Measurements from ENCODE around the gene LSM10. TPM values are rescaled to one million over a fixed set of nuclear protein-coding genes. Genes with fewer than 3 reads are reported as not detected.

The LSM10 gene
- total RNA-seq, 2 donors from 2014 or later: 36.8 to 72.7 TPM

- 73% methylated on average over 4 of the region's 4 CpGs for whole genome bisulfite sequencing
- Histone ChIP-seq H3K9me3 (no peaks in the 10 kb centered on the region), H3K36me3 (no peaks in the 10 kb centered on the region), H3K27ac (no peak overlapping the region), H3K4me1 (replicated peaks) (peaks cover 20% of the 10 kb centered on the region), H3K4me3 (no peak overlapping the region), H3K27me3 (replicated peaks; ENCODE audit: insufficient read depth) (no peaks in the 10 kb centered on the region)
- no peak for TF ChIP-seq POLR2AphosphoS5 (IDR thresholded peaks at IDR 0.05)
- no peak for DNase-seq (ENCODE audit: low spot score)
- intact Hi-C loops (cut with DNase I): no loop called here
These were observed 19.8 kb downstream of the LSM10 start for GRCh38 chr1:36377791-36378492.

- Histone ChIP-seq H3K27me3 (replicated peaks; ENCODE audit: insufficient read depth) (no peaks in the 10 kb centered on the region), H3K4me3 (no peak overlapping the region), H3K36me3 (no peaks in the 10 kb centered on the region), H3K4me1 (replicated peaks) (peaks cover 30% of the 10 kb centered on the region), H3K9me3 (no peaks in the 10 kb centered on the region), H3K27ac (peak overlapping the region; percentile 79 to 87)
- no peak for TF ChIP-seq CTCF (IDR thresholded peaks at IDR 0.05)
- no peak for TF ChIP-seq POLR2A (IDR thresholded peaks at IDR 0.05)
- intact Hi-C loops (cut with DNase I): no loop called here
- WGBS: 96% methylated on average over 3 of the region's 3 CpGs
- no peak for DNase-seq (ENCODE audit: low spot score)
These were observed 25.1 kb downstream of the LSM10 start for GRCh38 chr1:36372617-36373016.

- peaks cover 20% of the 10 kb centered on the region for H3K4me1 ChIP-seq (replicated peaks)
- intact Hi-C loops (cut with DNase I): no loop called here
- H3K36me3 ChIP-seq: no peaks in the 10 kb centered on the region
- 60% methylated on average over 7 of the region's 7 CpGs for WGBS
- H3K9me3 ChIP-seq: no peaks in the 10 kb centered on the region
- no peak overlapping the region for H3K4me3 ChIP-seq
- TF ChIP-seq CTCF (IDR thresholded peaks at IDR 0.05) (peak; percentile 91 to 97 (median 92)), POLR2A (IDR thresholded peaks at IDR 0.05) (no peak), POLR2AphosphoS5 (IDR thresholded peaks at IDR 0.05) (peak; percentile 63)
- no peaks in the 10 kb centered on the region for H3K27me3 ChIP-seq (replicated peaks; ENCODE audit: insufficient read depth)
- DNase-seq (ENCODE audit: low spot score): peak; percentile 72
- peak overlapping the region in 1 of 2 donors; percentile 25 for H3K27ac ChIP-seq
These were observed 28.4 kb downstream of the LSM10 start for GRCh38 chr1:36369061-36369861.

- DNase-seq (ENCODE audit: low spot score): peak; percentile 22
- peaks cover 9% of the 10 kb centered on the region for H3K4me1 ChIP-seq (replicated peaks)
- TF ChIP-seq CTCF (IDR thresholded peaks at IDR 0.05) (no peak), POLR2AphosphoS5 (IDR thresholded peaks at IDR 0.05) (peak; percentile 55)
- H3K9me3 ChIP-seq: no peaks in the 10 kb centered on the region
- 63% methylated on average over 4 of the region's 4 CpGs for WGBS
- H3K36me3 ChIP-seq: no peaks in the 10 kb centered on the region
- peak overlapping the region in 1 of 2 donors; percentile 25 for H3K27ac ChIP-seq
- intact Hi-C loops (cut with DNase I): no loop called here
- no peaks in the 10 kb centered on the region for H3K27me3 ChIP-seq (replicated peaks; ENCODE audit: insufficient read depth)
- H3K4me3 ChIP-seq: no peak overlapping the region
These were observed 29.9 kb downstream of the LSM10 start for GRCh38 chr1:36367798-36368197.

GRCh38 chr1:36367066-36367465, 30.6 kb downstream of the LSM10 start:
- H3K4me1 ChIP-seq (replicated peaks): peaks cover 6% of the 10 kb centered on the region

More at GRCh38 chr1:36367066-36367465, 30.6 kb downstream of the LSM10 start:
- no peaks in the 10 kb centered on the region for H3K9me3 ChIP-seq
- WGBS: 90% methylated on average over 5 of the region's 5 CpGs
- H3K27ac ChIP-seq: peak overlapping the region in 1 of 2 donors; percentile 4
- no peaks in the 10 kb centered on the region for H3K27me3 ChIP-seq (replicated peaks; ENCODE audit: insufficient read depth)
- H3K36me3 ChIP-seq: no peaks in the 10 kb centered on the region
- no peak for DNase-seq (ENCODE audit: low spot score)
- intact Hi-C loops (cut with DNase I): no loop called here
- no peak for TF ChIP-seq POLR2A (IDR thresholded peaks at IDR 0.05)
- TF ChIP-seq CTCF (IDR thresholded peaks at IDR 0.05): no peak
- no peak overlapping the region for H3K4me3 ChIP-seq
